ENCODE results near the gene OBSCN. TPM values are rescaled to one million over a fixed set of nuclear protein-coding genes. Genes with fewer than 3 reads are reported as not detected.
"Not testable (repeated sequence)": the region's sequence is repeated elsewhere in the genome, so short reads cannot be mapped to it uniquely, and the experiment has no call there.

Gene OBSCN
- polyA plus RNA-seq, 1 donor, result 40.0 TPM

DNA sequence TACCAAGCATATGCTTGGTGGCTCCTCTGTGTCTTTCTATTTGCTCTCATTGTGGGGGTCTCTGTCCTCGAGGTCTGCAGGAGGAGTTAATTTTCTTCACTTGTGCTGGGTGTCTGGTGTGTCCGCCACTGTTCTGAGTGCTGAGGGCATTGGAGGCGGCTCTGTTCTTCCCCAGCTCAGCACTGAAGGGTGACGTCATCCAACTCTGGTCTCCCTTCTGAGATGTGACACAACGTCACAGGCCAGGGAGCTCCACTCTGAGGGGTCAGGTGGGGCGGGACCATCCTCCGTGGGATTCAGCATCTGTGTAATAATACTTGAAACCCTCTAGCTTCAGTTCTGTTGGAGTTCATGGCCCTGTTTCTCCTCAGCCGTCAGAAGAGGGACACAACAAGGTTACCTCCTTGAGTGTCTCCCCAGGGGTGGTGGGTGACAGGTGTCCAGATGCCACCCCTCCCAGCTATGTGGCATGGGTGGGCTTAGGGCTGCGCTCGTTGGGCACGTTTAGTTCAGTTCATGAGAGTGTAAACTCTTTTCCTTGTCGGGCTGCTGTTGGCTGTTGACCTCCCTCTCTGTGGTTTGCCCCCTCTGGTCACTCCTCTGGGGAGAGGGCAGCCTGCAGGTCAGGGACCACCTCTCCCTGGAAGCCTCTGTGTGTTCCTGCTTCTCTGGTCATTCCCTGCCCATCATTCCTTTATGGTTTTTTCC lies 39.1 kb upstream of the OBSCN start:
- no peak for DNase-seq

- no peak for DNase-seq
Observed at GRCh38 chr1:228169345-228169744, 38.5 kb upstream of the OBSCN start.

DNA sequence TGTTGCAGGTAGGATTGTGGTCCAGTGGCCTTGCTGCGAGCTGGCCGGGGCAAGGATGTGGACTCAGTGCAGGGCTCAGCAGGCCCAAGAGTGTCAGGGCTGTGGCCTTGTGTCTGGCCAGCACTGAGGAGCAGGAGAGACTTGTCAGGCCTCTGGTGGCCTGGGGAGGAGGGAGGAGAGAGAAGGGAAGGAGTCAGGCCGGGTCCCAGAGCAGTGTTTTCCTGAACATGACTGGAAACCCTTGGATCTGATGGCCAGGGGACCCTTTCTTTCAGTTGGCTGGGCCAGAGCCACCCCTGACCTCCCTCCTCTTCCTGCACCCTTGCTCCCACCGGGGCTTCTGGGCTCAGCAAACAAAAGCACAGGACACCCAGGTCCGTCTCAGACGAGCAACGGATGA lies 37.2 kb upstream of the OBSCN start:
- no peak for DNase-seq

GRCh38 chr1:228171221-228171891 lies 36.5 kb upstream of the OBSCN start:
- DNase-seq, result no peak

GRCh38 chr1:228172591-228173527 lies 35.0 kb upstream of the OBSCN start:
- no peak for DNase-seq

GRCh38 chr1:228173528-228174481 lies 34.0 kb upstream of the OBSCN start:
- not testable (repeated sequence) for DNase-seq

GRCh38 chr1:228174482-228175315 lies 33.1 kb upstream of the OBSCN start:
- no peak for DNase-seq

DNA sequence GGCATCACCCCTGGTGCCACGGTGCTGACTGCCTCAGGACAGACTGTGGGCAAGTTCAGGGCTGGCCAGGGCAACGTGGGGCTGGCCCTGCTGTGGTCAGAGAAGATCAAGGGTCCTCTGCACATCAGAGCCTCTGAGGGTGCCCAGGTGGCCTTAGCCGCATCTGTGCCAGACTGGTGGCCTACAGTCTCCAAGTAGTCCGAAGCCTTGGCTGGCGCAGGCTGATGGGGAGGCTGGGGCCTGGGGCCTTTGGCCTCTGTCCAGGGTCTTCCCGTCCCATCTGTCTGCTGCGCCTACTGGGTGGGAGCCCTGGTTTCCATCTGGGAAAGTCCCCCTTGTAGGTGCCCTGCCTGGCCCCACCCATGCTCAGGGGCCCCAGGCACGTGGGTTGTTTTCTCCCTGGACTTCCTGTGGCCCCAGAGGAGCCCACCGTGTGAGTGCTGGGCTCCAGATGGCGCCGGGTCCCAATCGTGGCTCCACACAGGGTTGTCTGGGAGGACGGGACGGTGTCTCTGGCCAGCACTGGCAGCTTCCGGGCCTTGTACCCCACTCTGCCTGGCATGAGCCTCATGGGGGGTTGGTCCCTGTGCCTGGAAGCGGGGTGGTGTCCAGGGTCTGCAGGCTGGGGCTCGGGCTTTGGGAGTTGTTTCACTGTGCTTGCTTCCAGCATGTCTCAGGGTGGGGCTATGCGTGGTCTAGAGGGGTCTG lies 32.4 kb upstream of the OBSCN start:
- no peak for DNase-seq

GRCh38 chr1:228176024-228176395 lies 31.8 kb upstream of the OBSCN start:
- no peak for DNase-seq

DNA sequence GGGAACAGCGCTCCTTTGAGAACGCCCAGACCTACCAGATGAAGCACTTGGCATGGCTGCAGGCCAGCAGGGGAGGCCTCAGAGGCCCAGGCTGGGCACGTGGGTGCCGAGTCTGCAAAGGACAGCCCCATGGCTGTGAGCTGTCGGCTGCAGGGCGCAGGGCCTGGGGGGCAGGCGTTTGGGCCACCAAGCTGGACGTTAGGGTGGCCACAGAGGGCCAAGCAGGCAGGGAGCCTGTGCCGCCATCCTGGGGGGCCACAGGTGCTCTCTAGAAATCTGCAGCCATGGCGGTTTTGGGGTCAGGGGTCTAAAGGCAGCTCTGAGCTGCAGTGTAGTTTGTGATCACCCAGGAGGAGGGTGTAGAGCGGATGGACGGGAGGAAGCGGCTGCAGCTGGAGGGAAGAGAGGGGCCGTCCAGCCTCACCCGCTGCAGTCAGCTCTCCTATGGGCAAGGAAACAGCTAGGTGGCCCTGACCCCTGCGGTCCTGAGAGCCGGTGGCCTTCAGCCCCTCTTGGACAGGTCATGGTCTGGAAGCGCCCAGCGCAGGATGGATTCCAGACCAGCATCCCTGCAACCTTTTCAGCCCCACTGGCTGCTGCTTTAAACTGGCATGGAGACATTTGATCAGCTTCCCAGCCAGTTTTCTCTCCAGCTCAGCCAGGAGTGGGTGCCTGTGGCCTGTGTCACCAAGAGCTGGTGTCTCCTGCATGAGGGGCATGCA lies 31.2 kb upstream of the OBSCN start:
- DNase-seq, result no peak

- no peak for DNase-seq
Observed at GRCh38 chr1:228177183-228177475, 30.7 kb upstream of the OBSCN start.

GRCh38 chr1:228177721-228178710 lies 29.8 kb upstream of the OBSCN start:
- DNase-seq, result no peak

- no peak for DNase-seq
Observed at GRCh38 chr1:228178737-228179684, 28.8 kb upstream of the OBSCN start.

GRCh38 chr1:228180271-228180958 lies 27.4 kb upstream of the OBSCN start:
- DNase-seq, result no peak

- DNase-seq, result no peak
Observed at GRCh38 chr1:228180959-228181644, 26.7 kb upstream of the OBSCN start.

DNA sequence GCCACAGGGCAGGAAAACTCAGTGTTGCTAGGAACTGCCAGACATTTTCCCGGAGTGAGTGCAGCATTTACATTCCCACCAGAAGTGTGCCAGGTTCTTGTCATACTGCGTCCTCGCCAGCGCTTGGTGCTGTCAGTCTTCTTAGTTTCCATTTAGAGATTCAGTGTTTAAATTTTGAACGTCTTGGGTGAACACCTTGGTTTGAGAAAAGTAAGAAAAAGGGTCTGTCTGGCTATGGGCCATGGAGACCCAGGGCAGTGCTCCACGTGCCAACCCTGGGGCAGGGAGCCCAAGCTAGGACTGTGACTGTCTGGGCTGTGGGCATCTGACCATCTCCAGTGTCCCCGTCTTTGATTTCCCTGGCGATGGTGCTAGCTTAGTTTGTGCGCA lies 26.2 kb upstream of the OBSCN start:
- DNase-seq, result no peak

Data from left kidney (tissue), 2 donors.